ENCODE measurements around the gene ZNF761.
"Not testable (repeated sequence)": the region's sequence is repeated elsewhere in the genome, so short reads cannot be mapped to it uniquely, and the experiment has no call there.

Gene ZNF761

GRCh38 chr19:53483751-53484150 lies 52.0 kb downstream of the ZNF761 start:
- H3K9me3 ChIP-seq (ENCODE audit: control insufficient read depth, low read length): peaks cover 38% of the 10 kb centered on the region
- not testable (repeated sequence) for H3K4me3 ChIP-seq (ENCODE audit: extremely low read depth, insufficient read depth, low read length, poor library complexity, severe bottlenecking); H3K4me1 ChIP-seq (ENCODE audit: control insufficient read depth, insufficient read depth, low read length, poor library complexity, severe bottlenecking); H3K27ac ChIP-seq (ENCODE audit: low read depth, low read length, severe bottlenecking)
- H3K36me3 ChIP-seq (ENCODE audit: control insufficient read depth, insufficient read depth, low read length): peaks cover 83% of the 10 kb centered on the region
- 91% methylated on average over 1 of the region's 2 CpGs; no CpG with 5 or more reads in 1 of the 2 experiments for WGBS, 2 experiments (ENCODE audit: insufficient coverage in 2 of 2)

- Histone ChIP-seq H3K4me3 (ENCODE audit: extremely low read depth, insufficient read depth, low read length, poor library complexity, severe bottlenecking) (no peak overlapping the region), H3K4me1 (ENCODE audit: control insufficient read depth, insufficient read depth, low read length, poor library complexity, severe bottlenecking) (no peaks in the 10 kb centered on the region), H3K27ac (ENCODE audit: low read depth, low read length, severe bottlenecking) (no peak overlapping the region), H3K9me3 (ENCODE audit: control insufficient read depth, low read length) (peaks cover 35% of the 10 kb centered on the region), H3K36me3 (ENCODE audit: control insufficient read depth, insufficient read depth, low read length) (peaks cover 86% of the 10 kb centered on the region)
- 82 to 90% methylated on average over 4 to 5 of the region's 8 CpGs for WGBS, 2 experiments (ENCODE audit: insufficient coverage in 2 of 2)
Measured at GRCh38 chr19:53485046-53486004, 53.5 kb downstream of the ZNF761 start.

DNA sequence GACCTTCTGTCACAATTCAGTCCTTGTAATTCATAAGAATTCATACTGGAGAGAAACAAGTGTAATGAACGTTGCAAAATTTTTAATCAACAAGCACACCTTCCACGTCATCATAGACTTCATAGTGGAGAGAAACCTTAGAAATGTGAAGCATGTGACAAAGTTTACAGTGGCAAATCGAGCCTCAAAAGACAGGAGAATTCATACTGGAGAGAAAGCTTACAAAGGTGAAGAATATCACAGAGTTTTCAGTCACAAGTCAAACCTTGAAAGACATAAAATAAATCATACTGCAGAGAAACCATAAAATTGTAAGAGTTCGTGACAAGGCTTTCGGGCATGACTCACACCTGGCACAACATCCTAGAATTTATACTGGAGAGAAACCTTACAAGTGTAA lies 60.4 kb downstream of the ZNF761 start:
- 100% methylated on average over 1 to 3 of the region's 5 CpGs for WGBS, 2 experiments (ENCODE audit: insufficient coverage in 2 of 2)

GRCh38 chr19:53497311-53498023 lies 65.7 kb downstream of the ZNF761 start:
- WGBS, 2 experiments (ENCODE audit: insufficient coverage in 2 of 2): 95 to 98% methylated on average over 4 to 5 of the region's 11 CpGs
- peaks cover 30% of the 10 kb centered on the region for H3K36me3 ChIP-seq (ENCODE audit: control insufficient read depth, insufficient read depth, low read length)
- H3K9me3 ChIP-seq (ENCODE audit: control insufficient read depth, low read length): peaks cover 15% of the 10 kb centered on the region
- H3K27ac ChIP-seq (ENCODE audit: low read depth, low read length, severe bottlenecking): peak overlapping the region; percentile 59
- not testable (repeated sequence) for H3K4me1 ChIP-seq (ENCODE audit: control insufficient read depth, insufficient read depth, low read length, poor library complexity, severe bottlenecking); H3K4me3 ChIP-seq (ENCODE audit: extremely low read depth, insufficient read depth, low read length, poor library complexity, severe bottlenecking)

More for the DNA sequence above, 60.4 kb downstream of the ZNF761 start:
- no peak overlapping the region for H3K27ac ChIP-seq (ENCODE audit: low read depth, low read length, severe bottlenecking)
- peaks cover 38% of the 10 kb centered on the region for H3K9me3 ChIP-seq (ENCODE audit: control insufficient read depth, low read length)
- peaks cover 82% of the 10 kb centered on the region for H3K36me3 ChIP-seq (ENCODE audit: control insufficient read depth, insufficient read depth, low read length)
- no peak overlapping the region for H3K4me3 ChIP-seq (ENCODE audit: extremely low read depth, insufficient read depth, low read length, poor library complexity, severe bottlenecking)
- no peaks in the 10 kb centered on the region for H3K4me1 ChIP-seq (ENCODE audit: control insufficient read depth, insufficient read depth, low read length, poor library complexity, severe bottlenecking)

DNA sequence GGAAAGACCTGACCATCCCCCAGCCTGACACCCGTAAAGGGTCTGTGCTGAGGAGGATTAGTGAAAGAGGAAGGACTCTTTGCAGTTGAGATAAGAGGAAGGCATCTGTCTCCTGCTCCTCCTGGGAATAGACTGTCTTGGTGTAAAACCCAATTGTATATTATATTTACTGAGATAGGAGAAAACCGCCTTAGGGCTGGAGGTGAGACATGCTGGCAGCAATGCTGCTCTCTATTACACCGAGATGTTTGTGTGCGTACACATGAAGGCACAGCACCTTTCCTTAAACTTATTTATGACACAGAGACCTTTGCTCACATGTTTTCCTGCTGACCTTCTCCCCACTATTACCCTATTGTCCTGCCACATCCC lies 66.2 kb downstream of the ZNF761 start:
- H3K27ac ChIP-seq (ENCODE audit: low read depth, low read length, severe bottlenecking): peak overlapping the region; percentile 59
- WGBS, 2 experiments (ENCODE audit: insufficient coverage in 2 of 2): 84 to 97% methylated on average over 3 of the region's 4 CpGs

GRCh38 chr19:53503151-53503550 lies 71.4 kb downstream of the ZNF761 start:
- H3K27ac ChIP-seq (ENCODE audit: low read depth, low read length, severe bottlenecking); H3K9me3 ChIP-seq (ENCODE audit: control insufficient read depth, low read length); H3K4me3 ChIP-seq (ENCODE audit: extremely low read depth, insufficient read depth, low read length, poor library complexity, severe bottlenecking); H3K36me3 ChIP-seq (ENCODE audit: control insufficient read depth, insufficient read depth, low read length); H3K4me1 ChIP-seq (ENCODE audit: control insufficient read depth, insufficient read depth, low read length, poor library complexity, severe bottlenecking): not testable (repeated sequence)
- WGBS, 2 experiments (ENCODE audit: insufficient coverage in 2 of 2): 60 to 67% methylated on average over 5 to 7 of the region's 7 CpGs

More for the DNA sequence above, 66.2 kb downstream of the ZNF761 start:
- not testable (repeated sequence) for H3K4me3 ChIP-seq (ENCODE audit: extremely low read depth, insufficient read depth, low read length, poor library complexity, severe bottlenecking); H3K4me1 ChIP-seq (ENCODE audit: control insufficient read depth, insufficient read depth, low read length, poor library complexity, severe bottlenecking)
- Histone ChIP-seq H3K9me3 (ENCODE audit: control insufficient read depth, low read length) (peaks cover 10% of the 10 kb centered on the region), H3K36me3 (ENCODE audit: control insufficient read depth, insufficient read depth, low read length) (peaks cover 24% of the 10 kb centered on the region)

- 75% methylated on average over 5 of the region's 14 CpGs; no CpG with 5 or more reads in 1 of the 2 experiments for WGBS, 2 experiments (ENCODE audit: insufficient coverage in 2 of 2)
- not testable (repeated sequence) for H3K4me3 ChIP-seq (ENCODE audit: extremely low read depth, insufficient read depth, low read length, poor library complexity, severe bottlenecking)
Measured at GRCh38 chr19:53503671-53504364, 72.0 kb downstream of the ZNF761 start.

DNA sequence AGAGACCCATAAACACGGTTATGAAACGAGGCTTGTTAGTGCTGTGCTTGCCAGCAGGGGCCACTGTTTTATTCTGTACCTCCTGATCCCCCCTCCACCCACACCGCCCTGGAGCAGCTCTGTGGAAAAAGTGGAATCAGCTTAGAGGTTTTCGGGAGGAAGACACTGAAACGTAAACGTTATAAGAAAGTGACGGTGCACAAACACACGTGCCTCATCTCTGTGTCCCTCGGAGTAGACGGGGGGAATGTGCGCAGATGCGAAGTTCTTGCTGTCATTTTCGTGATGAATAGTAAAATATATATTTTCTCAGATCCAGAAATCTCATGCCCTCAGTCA lies 72.5 kb downstream of the ZNF761 start:
- H3K4me3 ChIP-seq (ENCODE audit: extremely low read depth, insufficient read depth, low read length, poor library complexity, severe bottlenecking); H3K4me1 ChIP-seq (ENCODE audit: control insufficient read depth, insufficient read depth, low read length, poor library complexity, severe bottlenecking); H3K9me3 ChIP-seq (ENCODE audit: control insufficient read depth, low read length); H3K36me3 ChIP-seq (ENCODE audit: control insufficient read depth, insufficient read depth, low read length); H3K27ac ChIP-seq (ENCODE audit: low read depth, low read length, severe bottlenecking): not testable (repeated sequence)
- WGBS, 2 experiments (ENCODE audit: insufficient coverage in 2 of 2): 47 to 71% methylated on average over 4 to 9 of the region's 13 CpGs

More at GRCh38 chr19:53503671-53504364, 72.0 kb downstream of the ZNF761 start:
- H3K4me1 ChIP-seq (ENCODE audit: control insufficient read depth, insufficient read depth, low read length, poor library complexity, severe bottlenecking); H3K27ac ChIP-seq (ENCODE audit: low read depth, low read length, severe bottlenecking); H3K9me3 ChIP-seq (ENCODE audit: control insufficient read depth, low read length); H3K36me3 ChIP-seq (ENCODE audit: control insufficient read depth, insufficient read depth, low read length): not testable (repeated sequence)

DNA sequence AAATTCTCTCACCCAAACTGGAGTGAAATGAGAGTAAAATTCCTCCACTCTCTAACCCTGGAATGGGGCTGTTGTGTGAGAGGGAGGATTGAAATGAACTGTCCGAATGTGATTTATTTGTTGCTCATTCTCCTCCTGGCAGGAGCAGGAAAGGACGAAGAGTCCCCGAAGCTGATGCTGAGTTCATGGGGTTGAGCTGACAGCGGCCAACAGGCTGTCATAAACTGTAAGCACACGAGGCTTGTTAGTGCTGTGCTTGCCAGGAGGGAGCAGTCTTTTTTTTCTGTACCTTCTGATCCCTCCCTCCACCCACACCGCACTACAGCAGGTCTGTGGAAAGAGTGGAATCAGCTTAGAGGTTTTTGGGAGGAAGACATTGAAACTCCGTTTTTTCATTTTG lies 73.1 kb downstream of the ZNF761 start:
- no peak overlapping the region for H3K4me3 ChIP-seq (ENCODE audit: extremely low read depth, insufficient read depth, low read length, poor library complexity, severe bottlenecking)
- H3K27ac ChIP-seq (ENCODE audit: low read depth, low read length, severe bottlenecking): no peak overlapping the region
- whole genome bisulfite sequencing, 2 experiments (ENCODE audit: insufficient coverage in 2 of 2): 77 to 92% methylated on average over 2 to 5 of the region's 7 CpGs
- no peaks in the 10 kb centered on the region for H3K4me1 ChIP-seq (ENCODE audit: control insufficient read depth, insufficient read depth, low read length, poor library complexity, severe bottlenecking)
- no peaks in the 10 kb centered on the region for H3K9me3 ChIP-seq (ENCODE audit: control insufficient read depth, low read length)
- H3K36me3 ChIP-seq (ENCODE audit: control insufficient read depth, insufficient read depth, low read length): no peaks in the 10 kb centered on the region

DNA sequence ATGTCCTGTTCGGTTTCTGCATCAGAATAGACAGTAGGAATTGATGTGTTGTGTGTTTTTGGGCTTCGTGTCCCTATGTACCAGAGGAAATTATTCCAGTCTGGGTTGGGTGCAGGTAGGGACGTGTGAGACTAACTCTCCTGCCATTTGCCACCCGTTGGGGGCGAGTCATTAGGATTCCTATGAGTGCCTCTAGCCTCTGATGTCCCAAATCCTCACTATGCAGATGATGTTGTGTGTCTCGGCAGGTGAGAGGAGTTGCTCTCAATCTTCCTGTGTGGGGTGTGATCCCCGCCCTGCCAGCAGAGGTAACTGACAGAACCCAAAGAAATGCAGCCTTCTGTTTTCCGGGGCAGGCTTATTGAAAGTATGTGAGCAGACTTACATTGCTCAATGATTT lies 74.9 kb downstream of the ZNF761 start:
- H3K9me3 ChIP-seq (ENCODE audit: control insufficient read depth, low read length): no peaks in the 10 kb centered on the region
- H3K4me3 ChIP-seq (ENCODE audit: extremely low read depth, insufficient read depth, low read length, poor library complexity, severe bottlenecking): no peak overlapping the region
- no peaks in the 10 kb centered on the region for H3K4me1 ChIP-seq (ENCODE audit: control insufficient read depth, insufficient read depth, low read length, poor library complexity, severe bottlenecking)
- no peak overlapping the region for H3K27ac ChIP-seq (ENCODE audit: low read depth, low read length, severe bottlenecking)
- 85 to 88% methylated on average over 6 of the region's 8 CpGs for WGBS, 2 experiments (ENCODE audit: insufficient coverage in 2 of 2)
- no peaks in the 10 kb centered on the region for H3K36me3 ChIP-seq (ENCODE audit: control insufficient read depth, insufficient read depth, low read length)
